Hepatocyte (in vitro differentiated cells): ENCODE results near the gene PUSL1.

Source experiments
- EZH2 ChIP-seq: fragments of 200-600 bp; sonication (generic); IDR thresholded peaks from 2 replicates; pipeline ENCODE4 v1.6.1; 2016; ENCODE audit warnings: antibody characterized with exemption, mild to moderate bottlenecking, borderline replicate concordance
- TF ChIP-seq, protein P1 (sequence below): fragments of 200-600 bp; sonication (generic); IDR thresholded peaks from 2 replicates; pipeline ENCODE4 v1.5.1; 2016; ENCODE audit warnings: antibody characterized with exemption, mild to moderate bottlenecking; ENCODE audit not compliant: poor library complexity

DNA sequence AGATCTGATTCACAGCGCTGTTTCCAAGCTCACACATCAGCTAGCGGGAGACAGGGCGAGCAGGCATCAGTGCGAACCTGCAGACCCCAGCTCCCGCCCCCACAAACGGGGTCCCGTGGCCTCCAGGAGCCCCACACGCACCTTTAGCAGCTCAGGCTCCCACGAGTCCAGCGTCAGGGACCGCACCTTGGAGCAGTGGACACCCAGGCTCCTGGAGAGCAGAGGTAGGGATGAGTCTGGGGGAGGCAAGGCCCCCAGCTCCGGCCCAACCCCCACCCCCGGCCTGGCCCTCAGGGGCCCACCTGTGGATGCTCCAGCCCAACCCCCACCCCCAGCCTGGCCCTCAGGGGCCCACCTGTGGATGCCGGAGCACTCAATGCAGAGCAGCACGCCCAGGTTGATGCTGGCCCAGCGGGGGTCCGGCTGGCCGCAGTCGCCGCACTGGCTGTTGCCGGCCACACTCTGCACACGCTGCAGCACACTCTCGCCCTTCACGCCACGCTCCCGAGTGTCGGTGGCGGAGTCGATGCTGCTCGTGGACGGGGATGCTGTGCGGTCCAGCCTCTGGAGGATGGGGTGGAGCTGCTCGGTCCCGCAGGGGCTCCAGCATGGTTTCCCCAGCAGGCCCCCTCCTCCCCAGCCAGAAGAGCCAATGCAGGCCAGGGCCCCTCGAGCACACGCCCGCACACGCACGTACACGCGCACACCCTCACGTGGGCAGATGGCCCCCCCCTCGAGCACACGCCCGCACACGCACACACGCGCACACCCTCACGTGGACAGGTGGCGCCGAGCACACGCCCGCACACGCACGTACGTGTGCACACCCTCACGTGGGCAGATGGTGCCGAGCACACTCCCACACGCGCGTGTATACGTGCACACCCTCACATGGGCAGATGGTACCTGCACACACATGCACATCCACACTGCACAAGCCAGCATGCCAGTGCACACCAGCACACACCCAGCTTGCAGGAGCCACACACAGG lies 12.0 kb upstream of the PUSL1 start:
- TF ChIP-seq, protein P1, sequence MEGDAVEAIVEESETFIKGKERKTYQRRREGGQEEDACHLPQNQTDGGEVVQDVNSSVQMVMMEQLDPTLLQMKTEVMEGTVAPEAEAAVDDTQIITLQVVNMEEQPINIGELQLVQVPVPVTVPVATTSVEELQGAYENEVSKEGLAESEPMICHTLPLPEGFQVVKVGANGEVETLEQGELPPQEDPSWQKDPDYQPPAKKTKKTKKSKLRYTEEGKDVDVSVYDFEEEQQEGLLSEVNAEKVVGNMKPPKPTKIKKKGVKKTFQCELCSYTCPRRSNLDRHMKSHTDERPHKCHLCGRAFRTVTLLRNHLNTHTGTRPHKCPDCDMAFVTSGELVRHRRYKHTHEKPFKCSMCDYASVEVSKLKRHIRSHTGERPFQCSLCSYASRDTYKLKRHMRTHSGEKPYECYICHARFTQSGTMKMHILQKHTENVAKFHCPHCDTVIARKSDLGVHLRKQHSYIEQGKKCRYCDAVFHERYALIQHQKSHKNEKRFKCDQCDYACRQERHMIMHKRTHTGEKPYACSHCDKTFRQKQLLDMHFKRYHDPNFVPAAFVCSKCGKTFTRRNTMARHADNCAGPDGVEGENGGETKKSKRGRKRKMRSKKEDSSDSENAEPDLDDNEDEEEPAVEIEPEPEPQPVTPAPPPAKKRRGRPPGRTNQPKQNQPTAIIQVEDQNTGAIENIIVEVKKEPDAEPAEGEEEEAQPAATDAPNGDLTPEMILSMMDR = no peak
- TF ChIP-seq EZH2 = no peak
